GM18517 (cell line): ENCODE data around the gene SP140.
"Not testable (repeated sequence)": the region's sequence is repeated elsewhere in the genome, so short reads cannot be mapped to it uniquely, and the experiment has no call there.

Experiments used
- ATAC-seq: cut with Tn5 transposase; IDR thresholded peaks from one replicate; pipeline ENCODE4 v1.9.1; 2021; ENCODE audit warnings: mild to moderate bottlenecking, moderate library complexity; ENCODE audit not compliant: unreplicated experiment

Gene SP140

GRCh38 chr2:230225486-230225885, at the start of gene SP140:
Gene SP140 (plus strand): TSS chr2:230225736. CDS start chr2:230225845, 109 bp downstream.
- ATAC-seq = peak; percentile 75

- no peak for ATAC-seq
Measured at GRCh38 chr2:230176996-230177395, 48.5 kb upstream of the SP140 start.

- no peak for ATAC-seq
Measured at GRCh38 chr2:230178546-230179485, 46.7 kb upstream of the SP140 start.

- no peak for ATAC-seq
Measured at GRCh38 chr2:230179907-230180306, 45.6 kb upstream of the SP140 start.

GRCh38 chr2:230181195-230181594, 44.3 kb upstream of the SP140 start:
- no peak for ATAC-seq

GRCh38 chr2:230184727-230185578, 40.6 kb upstream of the SP140 start:
- no peak for ATAC-seq

- peak; percentile 32 for ATAC-seq
Measured at GRCh38 chr2:230202430-230203109, 23.0 kb upstream of the SP140 start.

- peak; percentile 49 for ATAC-seq
Measured at GRCh38 chr2:230203110-230203676, 22.3 kb upstream of the SP140 start.

GRCh38 chr2:230205034-230205433, 20.5 kb upstream of the SP140 start:
- ATAC-seq = peak; percentile 62

GRCh38 chr2:230205721-230206120, 19.8 kb upstream of the SP140 start:
- no peak for ATAC-seq

- ATAC-seq = no peak
Measured at GRCh38 chr2:230208576-230208975, 17.0 kb upstream of the SP140 start.

GRCh38 chr2:230209422-230210051, 16.0 kb upstream of the SP140 start:
- peak; percentile 45 for ATAC-seq

- no peak for ATAC-seq
Measured at GRCh38 chr2:230216489-230216888, 9.0 kb upstream of the SP140 start.

- ATAC-seq = peak; percentile 33
Measured at GRCh38 chr2:230217424-230217823, 8.1 kb upstream of the SP140 start.

- ATAC-seq = no peak
Measured at GRCh38 chr2:230218421-230218820, 7.1 kb upstream of the SP140 start.

GRCh38 chr2:230219419-230220331, 5.9 kb upstream of the SP140 start, which contains the start of gene SP110:
Gene SP110 (minus strand): TSS chr2:230219984. CDS start chr2:230216927, 3,057 bp downstream.
- ATAC-seq = peak; percentile 67

GRCh38 chr2:230220347-230220969, 5.1 kb upstream of the SP140 start:
- ATAC-seq = no peak

- no peak for ATAC-seq
Measured at GRCh38 chr2:230221493-230221892, 4.0 kb upstream of the SP140 start.

- not testable (repeated sequence) for ATAC-seq
Measured at GRCh38 chr2:230222829-230223228, 2.7 kb upstream of the SP140 start.
